Stimulated activated naive B cell treated with anti-CD40 and anti-IgM and Interleukin-4, amounts not matched to agents 10 μg/mL and 1 μg/mL and 100 μg/mL, for 72 hours (primary cell): Measurements from ENCODE around the gene POLR2B.

Experiments used
- ATAC-seq, 2 donors: fragments of 150-1000 bp; cut with Tn5 transposase; replicated peaks; 2 replicates each; pipeline ENCODE4 v1.10.0; 2021; ENCODE audit warnings: moderate library complexity in 1 of 2
- DNase-seq: peaks from one replicate; pipeline ENCODE4 v3.0.0; 2021
- H3K27ac Mint-ChIP-seq: one replicate; pipeline ENCODE4 v1.8.0; 2022; ENCODE audit warnings: mild to moderate bottlenecking, mixed read lengths
- H3K27me3 Mint-ChIP-seq, 2 donors: one replicate each; pipeline ENCODE4 v1.8.0; 2022; ENCODE audit warnings: mixed read lengths in 2 of 2
- H3K36me3 Mint-ChIP-seq, 2 donors: one replicate each; pipeline ENCODE4 v1.8.0; 2022; ENCODE audit warnings: mixed read lengths in 2 of 2, mild to moderate bottlenecking in 1 of 2
- H3K4me1 Mint-ChIP-seq, 2 donors: one replicate each; pipeline ENCODE4 v1.8.0; 2022; ENCODE audit warnings: mixed read lengths in 2 of 2, mild to moderate bottlenecking in 1 of 2
- H3K4me3 Mint-ChIP-seq, 2 donors: one replicate each; pipeline ENCODE4 v1.8.0; 2022; ENCODE audit warnings: mild to moderate bottlenecking in 2 of 2, mixed read lengths in 2 of 2, moderate library complexity in 1 of 2
- H3K9me3 Mint-ChIP-seq, 2 donors: one replicate each; pipeline ENCODE4 v1.8.0; 2022; ENCODE audit warnings: mixed read lengths in 2 of 2, mild to moderate bottlenecking in 1 of 2

The POLR2B gene

DNA sequence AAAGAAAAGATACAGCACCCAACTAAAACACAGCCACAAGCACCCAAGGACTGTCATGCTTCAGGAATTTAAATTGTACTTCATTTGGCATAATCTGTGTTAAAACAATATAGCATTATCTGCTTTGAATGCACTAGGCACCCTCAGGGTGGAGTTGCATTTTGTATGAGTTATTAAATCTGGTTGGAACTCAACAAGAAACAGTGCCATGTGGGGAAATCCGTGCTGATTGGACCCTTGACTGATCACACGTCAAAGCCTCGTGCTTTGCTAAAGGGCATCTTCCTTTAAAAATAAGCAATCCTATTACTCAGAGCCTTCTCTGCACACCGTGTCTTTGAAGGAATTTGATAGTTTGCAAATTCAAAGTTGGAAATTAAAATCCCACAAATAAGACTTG is 96.0 kb downstream of the POLR2B start:
- peaks cover 0 to 1% of the 10 kb centered on the region in 2 donors for H3K4me1 Mint-ChIP-seq
- no peaks in the 10 kb centered on the region for H3K27me3 Mint-ChIP-seq
- no peak for DNase-seq
- no peaks in the 10 kb centered on the region for H3K36me3 Mint-ChIP-seq
- ATAC-seq = no peak
- no peak overlapping the region for H3K27ac Mint-ChIP-seq
- no peaks in the 10 kb centered on the region for H3K9me3 Mint-ChIP-seq
- no peak overlapping the region for H3K4me3 Mint-ChIP-seq

DNA sequence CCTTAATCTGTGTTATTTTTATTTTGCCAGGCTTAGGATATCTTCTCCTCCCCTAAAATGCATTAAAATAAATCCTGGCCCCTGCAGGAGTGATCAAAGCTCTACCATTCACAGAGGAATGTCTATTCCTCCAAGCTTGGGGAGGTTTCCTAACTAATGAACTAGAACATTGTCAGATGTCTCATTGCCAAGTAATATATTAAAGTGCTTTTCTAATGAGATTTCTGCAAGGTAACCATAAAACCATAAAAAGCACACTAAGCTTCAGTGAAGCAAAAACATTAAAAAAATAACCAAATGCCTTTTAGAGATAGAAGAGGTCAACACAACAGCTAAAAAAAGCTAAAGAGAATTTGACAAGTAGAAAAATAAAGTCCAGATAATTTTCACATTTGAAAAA is 96.7 kb downstream of the POLR2B start:
- Mint-ChIP-seq H3K27me3 (no peaks in the 10 kb centered on the region), H3K36me3 (no peaks in the 10 kb centered on the region), H3K27ac (no peak overlapping the region), H3K4me1 (peaks cover 0 to 1% of the 10 kb centered on the region in 2 donors), H3K9me3 (no peaks in the 10 kb centered on the region), H3K4me3 (no peak overlapping the region)
- ATAC-seq (no peak), DNase-seq (no peak)

DNA sequence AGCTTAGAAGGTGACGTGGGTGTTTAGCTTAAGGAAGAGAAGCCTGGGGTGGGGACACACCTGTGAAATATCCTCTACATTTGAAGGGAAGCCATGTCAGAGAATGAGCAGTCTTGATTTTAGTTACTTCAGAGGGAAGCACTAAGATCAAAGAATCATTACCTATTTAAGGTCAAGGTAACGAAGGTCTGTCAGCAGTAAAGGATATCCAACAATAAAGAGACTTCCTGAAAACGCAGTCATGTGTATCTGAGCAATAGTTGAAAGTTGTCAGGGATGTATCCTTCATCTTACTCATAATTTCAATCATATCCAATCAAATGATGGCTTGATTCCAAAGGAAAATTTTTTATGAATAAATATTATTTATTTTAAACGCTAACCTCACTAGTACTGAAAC is 98.0 kb downstream of the POLR2B start:
- Mint-ChIP-seq H3K4me3 (no peak overlapping the region), H3K27me3 (no peaks in the 10 kb centered on the region), H3K36me3 (no peaks in the 10 kb centered on the region), H3K27ac (no peak overlapping the region), H3K4me1 (no peaks in the 10 kb centered on the region), H3K9me3 (no peaks in the 10 kb centered on the region)
- ATAC-seq (no peak), DNase-seq (no peak)

- no peaks in the 10 kb centered on the region for H3K27me3 Mint-ChIP-seq
- no peak for DNase-seq
Measured at GRCh38 chr4:57077550-57078343, 99.1 kb downstream of the POLR2B start.

GRCh38 chr4:57078685-57079521 is 100.2 kb downstream of the POLR2B start:
- DNase-seq (no peak), ATAC-seq (no peak)
- Mint-ChIP-seq H3K36me3 (no peaks in the 10 kb centered on the region), H3K4me3 (no peak overlapping the region), H3K27me3 (no peaks in the 10 kb centered on the region), H3K4me1 (no peaks in the 10 kb centered on the region), H3K9me3 (no peaks in the 10 kb centered on the region), H3K27ac (no peak overlapping the region)

More at GRCh38 chr4:57077550-57078343, 99.1 kb downstream of the POLR2B start:
- Mint-ChIP-seq H3K9me3 (no peaks in the 10 kb centered on the region), H3K4me1 (no peaks in the 10 kb centered on the region), H3K36me3 (no peaks in the 10 kb centered on the region), H3K4me3 (no peak overlapping the region), H3K27ac (no peak overlapping the region)
- ATAC-seq = no peak
